Effector CD8-positive, alpha-beta T cell (primary cell): ENCODE data around the gene LRP1.
"Not testable (repeated sequence)": the region's sequence is repeated elsewhere in the genome, so short reads cannot be mapped to it uniquely, and the experiment has no call there.

Experiments used
- DNase-seq: peaks from one replicate; lab custom pipeline; 2025; lab: John Stamatoyannopoulos, UW

The LRP1 gene

DNA sequence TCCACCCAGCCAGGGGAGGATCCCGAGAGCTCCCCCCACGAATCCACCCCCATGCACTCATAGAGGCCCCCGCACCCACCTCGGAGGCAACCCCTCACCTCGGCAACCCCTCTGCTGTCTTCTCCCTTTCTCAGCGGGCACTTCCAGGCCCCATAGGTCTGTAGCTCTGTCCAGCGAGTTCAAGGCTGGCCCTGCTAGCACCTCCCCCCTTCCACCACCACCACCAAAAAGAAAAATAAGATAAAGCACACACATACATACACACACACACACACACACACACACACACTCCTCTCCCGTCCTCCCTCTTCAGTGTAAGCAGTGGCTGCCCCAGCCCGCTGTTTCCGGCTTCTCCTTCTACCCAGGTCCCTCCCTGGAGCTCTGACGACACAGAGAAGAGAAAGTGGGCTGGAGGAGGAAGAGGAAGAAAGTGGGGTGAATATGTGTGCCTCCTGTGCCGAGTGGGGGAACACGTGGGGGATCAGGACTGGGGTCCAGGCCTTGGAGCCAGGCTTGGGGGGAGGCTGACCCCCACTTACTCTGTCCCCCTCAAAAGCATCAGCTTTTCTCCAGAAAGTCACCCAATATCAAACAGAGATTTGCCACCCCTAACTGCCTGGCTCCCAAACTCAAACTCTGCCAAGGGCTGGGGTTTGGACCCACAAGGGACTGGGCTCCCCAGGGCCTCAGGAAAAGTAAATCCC lies 17.1 kb upstream of the LRP1 start, which contains the start of gene STAT6:
Gene STAT6, minus strand, starts transcription at position 332 of the 704 bp plus-strand sequence. CDS start 3,084 bp downstream, outside the sequence.
- peak; percentile 70 for DNase-seq

DNA sequence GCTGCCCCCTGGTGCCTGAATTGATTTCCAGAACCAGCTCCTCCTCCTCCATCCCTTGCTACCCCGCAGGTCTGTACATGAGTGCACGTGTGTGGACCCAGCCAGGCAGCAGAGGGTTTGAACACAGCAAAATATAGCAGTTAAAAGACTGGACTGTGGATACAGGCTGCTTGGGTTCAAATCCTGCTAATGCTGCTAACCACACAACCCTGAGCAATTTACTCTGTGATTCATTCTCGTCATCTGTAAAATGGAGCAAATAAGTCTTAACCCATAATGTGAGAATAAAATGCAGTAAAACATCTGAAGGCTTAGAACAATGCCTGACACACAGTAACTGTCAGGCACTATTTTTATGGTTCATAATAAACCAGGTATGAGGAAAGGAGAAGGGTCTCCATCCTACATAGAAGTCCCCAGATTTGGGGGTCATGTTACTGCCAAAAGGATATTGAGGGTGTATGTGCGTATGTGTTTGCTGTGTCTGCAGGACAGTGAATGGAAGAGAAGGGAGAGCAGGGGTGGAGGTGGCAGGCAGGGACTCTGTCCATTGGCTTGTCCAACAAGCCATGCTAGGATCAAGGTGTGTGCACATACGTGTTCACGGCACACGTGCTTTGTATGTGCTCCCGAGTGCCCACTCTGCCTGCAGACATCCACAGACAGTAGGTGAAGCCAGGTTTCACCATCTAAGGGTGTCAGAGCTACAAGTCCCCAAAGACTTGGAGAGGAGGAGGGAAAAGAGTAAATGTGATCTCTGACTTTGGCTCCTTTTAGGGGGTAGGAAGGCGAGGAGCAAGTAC lies 15.6 kb upstream of the LRP1 start:
- no peak for DNase-seq

DNA sequence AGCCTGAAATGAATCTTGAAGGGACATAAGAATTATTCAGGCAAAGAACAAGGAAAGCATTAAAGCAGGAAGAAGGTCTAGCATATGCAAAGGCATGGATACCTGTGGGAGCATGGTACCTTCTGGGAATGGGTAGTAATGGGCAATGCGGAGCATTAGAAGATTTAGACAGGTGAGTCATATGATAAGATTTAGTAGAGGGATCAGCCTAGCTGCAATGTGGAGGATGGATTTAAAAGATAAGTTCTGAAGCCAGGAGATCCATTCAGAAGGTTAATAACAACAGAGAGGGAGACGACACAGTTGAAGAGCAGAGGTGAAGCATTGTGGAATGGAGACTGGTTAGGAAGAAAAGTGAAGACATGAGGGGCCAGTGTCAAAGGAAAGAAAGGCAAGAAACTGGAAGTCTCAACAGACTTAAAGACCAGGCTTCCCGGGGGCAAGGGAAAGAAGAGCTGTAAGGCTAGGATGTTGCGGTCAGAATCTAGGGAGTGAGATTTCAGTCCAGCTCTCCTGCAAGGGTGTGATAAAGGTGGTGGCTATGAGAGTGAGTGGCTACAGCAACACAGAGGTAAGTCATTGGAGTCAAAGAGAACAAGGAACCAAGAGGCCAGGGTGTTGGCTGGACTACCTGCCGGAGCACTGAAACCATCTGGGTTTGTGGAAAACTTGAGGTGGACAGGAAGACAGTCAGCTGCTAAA lies 11.6 kb upstream of the LRP1 start:
- no peak for DNase-seq

DNA sequence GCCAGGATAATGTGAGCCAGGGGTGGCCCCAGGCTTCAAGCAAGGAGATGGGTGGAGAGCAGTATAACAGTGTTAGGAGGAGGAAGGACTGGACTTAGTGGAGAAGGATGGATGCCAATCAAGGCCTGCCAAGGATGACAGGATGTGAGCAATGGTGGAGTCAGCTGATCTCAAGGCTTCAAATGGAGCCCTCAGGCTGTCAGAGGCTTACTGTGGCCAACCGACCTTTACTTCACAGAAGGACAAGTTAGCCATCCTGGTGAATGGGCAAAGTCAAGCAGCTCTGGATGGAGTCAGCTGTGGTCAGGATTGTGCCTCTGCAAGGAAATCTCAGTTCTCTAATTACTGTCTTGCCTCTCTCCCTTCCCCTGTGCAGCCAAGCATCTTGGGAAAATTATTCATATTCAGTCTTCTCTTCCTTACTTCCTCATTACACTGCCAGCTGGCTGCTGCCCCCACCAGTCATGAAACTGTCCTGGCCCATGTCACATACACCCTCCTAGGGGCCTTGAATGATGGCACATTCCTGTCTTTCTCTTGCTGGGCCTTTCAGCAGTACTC lies 9.5 kb upstream of the LRP1 start:
- no peak for DNase-seq

DNA sequence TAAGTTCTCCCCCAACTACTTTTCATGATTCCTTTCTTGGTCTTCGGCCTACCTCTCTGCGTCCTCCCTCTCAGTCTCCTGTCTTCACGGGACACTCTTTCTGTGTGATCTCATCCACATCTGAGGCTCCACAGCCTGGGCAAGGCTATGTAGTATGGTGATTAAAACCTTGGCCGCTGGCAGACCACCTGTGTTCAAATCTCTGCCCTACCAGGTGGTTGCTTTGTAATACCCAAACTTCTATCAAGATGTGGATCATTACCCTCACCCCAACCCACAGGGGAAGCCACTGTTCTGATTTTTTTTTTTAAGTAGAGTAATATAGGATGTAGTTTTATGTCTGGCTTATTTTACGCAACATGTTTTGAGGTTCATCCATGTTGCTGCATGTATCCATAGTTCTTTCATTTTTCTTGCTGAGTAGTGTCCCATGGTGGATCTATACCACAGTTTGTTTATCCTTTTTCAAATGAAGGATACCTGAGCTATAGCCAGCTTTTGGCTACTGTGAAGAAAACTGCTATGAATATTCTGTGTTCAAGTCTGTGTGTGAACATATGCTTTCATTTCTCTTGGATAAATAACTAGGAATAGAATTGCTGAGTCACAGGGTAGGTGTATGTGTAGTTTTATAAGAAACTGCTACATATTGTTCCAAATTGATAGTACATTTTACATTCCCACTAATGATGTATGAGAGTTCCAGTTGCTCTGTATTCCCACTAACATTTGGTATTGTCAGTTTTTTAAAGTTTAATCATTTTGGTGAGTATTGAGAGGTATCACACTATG lies 8.8 kb upstream of the LRP1 start:
- no peak for DNase-seq

DNA sequence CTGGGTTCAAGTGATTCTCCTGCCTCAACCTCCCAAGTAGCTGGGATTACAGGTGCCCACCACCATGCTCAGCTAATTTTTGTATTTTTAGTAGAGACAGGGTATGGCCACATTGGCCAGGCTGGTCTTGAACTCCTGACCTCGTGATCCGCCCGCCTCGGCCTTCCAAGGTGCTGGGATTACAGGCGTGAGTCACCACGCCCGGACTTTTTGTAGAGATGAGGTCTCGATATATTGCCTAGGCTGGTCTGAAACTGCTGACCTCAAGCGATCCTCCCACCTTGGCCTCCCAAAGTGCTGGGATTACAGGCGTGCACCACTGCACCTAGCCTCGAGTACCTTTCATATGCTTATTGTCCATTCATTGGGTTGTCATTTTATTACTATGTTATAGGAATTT lies 7.6 kb upstream of the LRP1 start:
- not testable (repeated sequence) for DNase-seq

DNA sequence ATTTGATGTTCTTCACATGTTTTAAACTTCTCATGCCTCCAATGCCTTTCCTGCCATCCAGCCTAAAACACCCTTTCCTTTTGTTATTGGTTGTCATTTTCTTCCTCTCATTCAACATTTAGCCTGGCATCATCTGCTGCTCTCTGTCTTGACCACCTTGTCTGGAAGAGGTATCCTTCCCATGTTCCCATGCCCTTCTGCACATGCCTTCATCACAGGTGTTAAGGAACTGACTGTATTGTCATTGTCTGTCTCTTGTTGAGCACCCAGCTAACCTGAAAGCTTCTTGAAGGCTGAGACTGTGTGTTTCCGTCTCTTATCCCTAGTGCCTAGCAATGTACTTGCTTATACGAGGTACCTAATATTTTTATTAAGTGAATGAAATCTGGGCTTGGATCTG lies 4.5 kb upstream of the LRP1 start:
- no peak for DNase-seq

DNA sequence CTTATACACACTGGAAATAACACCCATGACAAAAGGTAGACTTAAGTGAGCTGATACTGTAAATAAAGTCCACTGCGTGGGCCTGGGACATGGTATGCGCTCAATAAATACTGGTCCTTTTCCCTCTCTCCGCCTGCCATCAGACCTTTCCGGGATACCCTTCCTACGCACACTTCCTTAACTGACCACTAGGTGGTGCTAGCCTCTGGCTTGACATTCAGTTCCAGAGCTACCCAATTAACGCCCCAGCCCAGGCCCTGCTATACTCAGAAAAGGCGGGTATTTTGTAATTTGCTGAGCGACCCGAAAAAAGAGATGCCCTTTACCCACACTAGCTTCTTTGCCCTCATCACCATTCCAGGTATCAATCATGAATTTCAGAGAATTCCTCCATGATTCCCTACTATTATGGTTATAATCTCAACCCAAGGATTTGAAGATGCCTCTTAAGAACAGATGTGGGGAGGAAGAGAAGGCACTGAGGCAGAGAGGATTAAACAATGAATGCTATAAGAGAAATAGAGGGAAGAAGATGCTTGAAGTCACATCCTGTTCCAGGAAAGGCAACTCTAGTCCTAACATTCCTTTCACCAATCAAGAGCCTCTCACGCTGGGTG lies 3.9 kb upstream of the LRP1 start:
- peak; percentile 67 for DNase-seq

DNA sequence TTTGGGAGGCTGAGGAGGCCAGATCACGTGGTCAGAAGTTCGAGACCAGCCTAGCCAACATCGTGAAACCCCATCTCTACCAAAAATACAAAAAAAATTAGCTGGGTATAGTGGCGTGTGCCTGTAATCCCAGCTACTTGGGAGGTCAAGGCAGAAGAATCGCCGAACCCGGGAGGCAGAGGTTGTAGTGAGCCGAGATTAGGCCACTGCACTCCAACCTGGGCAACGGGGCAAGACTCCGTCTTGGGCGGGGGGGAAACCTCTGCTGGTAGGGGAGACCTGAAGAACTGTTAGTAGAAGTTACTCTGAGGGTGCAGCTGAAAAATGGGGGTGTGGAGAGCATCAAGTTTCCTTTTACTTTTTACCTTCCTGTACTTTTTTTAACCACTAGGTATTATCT lies 2.2 kb upstream of the LRP1 start:
- no peak for DNase-seq

DNA sequence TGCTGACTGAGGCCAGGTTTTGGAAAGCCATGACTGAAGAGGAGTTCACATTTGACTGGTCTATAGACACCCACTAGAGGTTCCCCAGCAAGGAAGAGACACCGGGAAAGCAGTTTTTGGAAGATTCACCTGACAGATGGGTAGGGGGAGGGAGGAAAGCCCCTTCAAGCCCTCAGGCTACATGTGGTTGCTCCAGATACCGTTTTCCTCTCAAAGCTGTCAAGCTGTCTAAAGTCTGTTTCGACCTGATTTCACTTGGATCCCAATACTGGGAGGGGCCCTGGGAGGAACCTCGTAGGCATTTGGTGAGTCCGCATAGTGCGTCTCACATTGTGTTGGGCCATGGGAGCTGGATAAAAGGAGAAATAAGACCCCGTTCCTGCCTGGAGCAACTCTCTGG lies 1.7 kb upstream of the LRP1 start:
- no peak for DNase-seq

DNA sequence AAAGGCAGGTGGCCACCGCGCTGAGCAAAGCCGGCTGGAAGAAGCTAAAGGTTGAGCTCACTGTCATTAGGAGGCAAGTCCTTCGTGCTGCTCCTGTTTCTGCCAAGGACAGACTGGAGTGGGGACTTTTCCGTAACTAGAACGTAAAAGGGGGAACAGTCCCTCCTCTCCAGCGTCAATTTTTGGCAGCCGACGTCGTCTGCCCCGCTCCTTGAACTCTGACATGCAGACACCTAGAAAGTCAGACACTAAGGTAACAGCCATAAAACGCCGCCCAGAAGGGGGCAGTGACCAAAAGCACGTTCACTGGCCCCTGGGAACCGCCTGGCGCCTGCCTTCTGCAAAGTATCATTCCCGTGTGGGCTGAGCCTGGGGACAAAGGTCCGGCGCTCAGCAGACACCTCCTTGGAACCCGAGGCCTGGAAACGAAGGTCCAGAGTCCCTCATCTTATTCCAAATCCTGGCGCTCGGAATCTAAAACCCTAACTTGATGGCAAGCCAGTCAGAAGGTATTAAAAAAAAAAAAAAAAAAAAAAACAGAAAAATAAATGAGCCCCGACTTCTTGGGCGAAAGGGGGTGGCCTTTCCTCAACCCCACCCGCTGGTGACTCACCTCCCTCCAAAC lies 1.1 kb upstream of the LRP1 start:
- no peak for DNase-seq

DNA sequence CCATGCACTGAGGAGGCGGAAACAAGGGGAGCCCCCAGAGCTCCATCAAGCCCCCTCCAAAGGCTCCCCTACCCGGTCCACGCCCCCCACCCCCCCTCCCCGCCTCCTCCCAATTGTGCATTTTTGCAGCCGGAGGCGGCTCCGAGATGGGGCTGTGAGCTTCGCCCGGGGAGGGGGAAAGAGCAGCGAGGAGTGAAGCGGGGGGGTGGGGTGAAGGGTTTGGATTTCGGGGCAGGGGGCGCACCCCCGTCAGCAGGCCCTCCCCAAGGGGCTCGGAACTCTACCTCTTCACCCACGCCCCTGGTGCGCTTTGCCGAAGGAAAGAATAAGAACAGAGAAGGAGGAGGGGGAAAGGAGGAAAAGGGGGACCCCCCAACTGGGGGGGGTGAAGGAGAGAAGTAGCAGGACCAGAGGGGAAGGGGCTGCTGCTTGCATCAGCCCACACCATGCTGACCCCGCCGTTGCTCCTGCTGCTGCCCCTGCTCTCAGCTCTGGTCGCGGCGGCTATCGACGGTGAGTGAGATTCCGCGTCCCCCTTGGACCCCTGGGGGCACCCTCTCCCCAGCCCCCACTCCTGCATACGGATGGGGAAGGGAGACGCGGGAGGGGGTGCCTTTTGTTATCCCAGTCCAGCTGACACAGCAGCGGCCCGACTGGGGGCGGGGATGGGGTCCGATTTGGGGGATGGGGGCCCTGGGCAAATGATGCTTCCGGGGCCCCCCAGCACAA lies 400 bp downstream of the LRP1 start:
- no peak for DNase-seq

DNA sequence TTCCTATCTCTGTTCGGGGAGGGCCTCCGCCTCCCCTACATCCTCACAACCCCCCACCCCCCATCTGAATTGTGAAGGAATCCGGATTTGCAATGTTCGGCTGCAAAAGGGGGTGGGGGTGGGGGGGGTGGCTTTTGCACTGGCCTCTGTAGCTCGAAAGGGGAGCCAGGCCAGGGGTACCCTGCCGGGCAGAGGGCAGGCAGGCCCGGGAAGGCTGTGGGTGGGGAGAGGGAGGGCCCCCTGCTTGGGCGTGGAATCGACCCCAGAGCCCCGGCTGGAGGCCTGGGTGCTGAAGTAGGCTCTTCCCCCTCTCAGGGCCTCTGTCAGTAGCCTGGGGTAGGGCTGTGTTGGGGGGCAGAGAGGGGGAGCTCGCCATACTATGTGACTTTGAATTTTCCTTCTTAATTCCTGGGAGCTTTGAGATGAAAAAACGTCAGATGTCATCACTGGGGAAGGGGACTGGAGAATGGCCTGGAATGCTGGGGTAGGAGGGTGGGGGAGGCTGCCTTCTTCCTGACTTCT lies 1.1 kb downstream of the LRP1 start:
- no peak for DNase-seq

DNA sequence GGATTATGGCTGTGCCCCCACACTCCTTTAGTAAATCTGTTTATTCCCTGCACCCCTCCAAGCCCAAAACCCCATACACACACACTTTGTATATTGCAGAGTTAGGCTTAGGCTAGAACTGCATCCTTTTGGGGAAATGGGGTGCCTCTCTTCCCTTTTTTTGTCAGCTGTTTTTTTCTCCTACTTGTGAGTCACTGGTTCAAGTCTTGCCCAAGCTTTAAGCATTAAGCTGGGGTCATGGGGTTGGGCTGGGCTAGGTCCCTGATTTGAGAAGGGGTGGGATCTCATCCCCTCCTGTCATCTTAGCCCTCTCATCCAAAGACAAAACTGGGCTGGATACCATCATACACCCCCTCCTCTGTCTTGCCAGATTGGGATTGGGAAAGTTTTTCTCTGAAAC lies 1.6 kb downstream of the LRP1 start:
- DNase-seq, result no peak

DNA sequence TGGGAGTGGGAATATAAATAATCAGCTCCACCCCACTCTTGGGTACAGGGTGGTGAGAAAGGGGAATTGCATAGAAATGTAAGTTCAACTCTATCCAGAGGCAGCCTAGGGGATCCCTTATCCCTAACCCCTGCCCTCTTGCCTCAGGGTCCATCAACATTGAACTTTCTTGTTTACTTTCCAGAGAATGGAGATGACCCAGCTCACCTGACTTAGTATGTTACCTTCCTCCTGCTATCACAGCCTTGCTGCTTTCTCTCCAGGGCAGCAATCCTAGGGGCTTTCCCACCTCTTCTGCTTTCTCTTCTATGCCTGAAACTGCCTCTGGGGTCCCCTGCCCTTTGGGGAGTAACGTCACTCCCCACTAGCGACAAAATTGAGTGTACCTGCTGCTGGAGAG lies 2.7 kb downstream of the LRP1 start:
- no peak for DNase-seq

DNA sequence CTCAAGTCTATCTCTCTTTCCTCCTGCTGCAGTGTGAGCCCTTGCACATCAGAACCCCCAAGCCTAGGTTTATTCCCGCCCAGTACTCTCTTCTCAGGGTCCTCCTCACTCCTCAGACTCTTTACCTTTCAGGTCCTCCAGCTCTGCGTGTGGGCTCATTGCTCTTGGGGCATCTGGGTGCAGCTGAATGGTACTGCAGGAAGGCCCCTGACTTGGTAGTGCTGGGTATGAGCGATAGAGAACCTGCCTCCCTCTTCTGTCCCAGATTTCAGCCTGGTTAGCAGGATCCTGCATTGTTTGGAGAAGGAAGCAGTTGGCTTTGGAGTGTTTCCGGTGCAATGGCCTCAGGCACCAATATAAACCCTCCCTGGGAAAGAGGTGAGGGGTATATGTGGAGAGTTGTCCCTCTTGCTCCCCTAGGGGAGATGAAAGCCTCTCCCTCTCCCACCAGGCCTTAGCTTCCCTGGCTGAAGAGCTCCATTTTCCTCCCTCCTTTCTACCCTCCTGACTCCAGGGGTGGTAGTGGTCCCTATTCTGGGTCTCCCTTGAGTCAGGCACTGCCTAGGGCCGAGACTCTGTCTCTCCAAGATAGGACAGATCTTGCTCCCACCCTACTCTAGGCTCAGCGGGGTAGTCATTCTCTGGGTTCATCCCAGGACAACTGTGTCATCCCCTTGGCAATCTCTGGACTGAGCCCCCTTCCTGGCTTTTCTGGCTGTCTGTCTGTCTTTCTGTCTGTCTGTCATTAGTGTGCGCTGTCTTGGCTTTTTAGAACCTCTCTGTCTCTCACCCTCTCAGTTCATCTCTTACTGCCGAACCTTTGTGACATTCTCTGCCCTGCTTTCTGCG lies 3.8 kb downstream of the LRP1 start:
- DNase-seq, result no peak

DNA sequence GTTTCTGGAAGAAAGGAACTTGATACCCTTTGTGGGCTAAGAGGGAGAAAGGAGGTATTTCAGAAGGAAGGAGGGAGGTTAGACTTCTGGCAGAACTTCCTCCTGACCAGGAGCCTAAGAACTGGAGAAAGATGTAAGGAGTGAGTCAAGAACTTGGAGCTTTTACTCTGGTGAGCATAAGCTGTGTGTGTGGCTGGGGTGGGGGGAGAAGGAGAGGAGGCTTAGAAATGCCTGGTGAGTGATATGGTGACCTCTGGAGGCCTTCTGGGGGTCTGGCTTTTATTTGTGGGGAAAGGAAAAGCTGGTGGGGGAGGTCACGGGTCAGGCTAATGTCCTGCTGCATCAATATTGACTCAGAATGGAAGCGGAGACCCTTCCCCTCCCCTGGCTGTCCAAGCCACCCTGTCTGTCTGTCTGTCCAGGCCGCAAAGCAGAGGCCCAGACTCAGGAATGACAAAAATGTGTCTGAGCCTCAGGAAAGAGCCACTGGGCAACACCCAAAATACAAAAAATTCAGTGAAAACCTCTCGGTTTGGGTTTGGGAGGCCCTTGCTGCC lies 4.8 kb downstream of the LRP1 start:
- no peak for DNase-seq

DNA sequence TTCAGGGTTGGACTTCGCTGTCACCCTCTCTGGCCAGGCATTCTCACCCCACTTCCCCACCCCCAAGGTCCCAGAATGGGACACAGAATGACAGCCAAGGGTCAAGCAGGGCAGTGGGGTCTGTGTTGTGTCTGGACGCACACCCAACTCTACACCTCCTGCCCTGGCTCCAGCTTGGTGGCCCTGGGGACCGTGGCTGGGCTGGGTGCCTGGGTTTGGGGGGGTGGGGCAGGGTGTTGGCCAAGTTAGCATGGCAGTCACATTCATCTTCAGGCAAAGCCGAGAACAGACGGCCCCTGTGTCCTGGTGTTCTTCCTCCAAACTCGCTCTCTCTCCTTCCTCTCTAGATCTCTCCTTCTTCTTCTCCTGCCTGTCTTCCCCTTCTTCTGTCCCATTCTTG lies 5.6 kb downstream of the LRP1 start:
- DNase-seq, result no peak

DNA sequence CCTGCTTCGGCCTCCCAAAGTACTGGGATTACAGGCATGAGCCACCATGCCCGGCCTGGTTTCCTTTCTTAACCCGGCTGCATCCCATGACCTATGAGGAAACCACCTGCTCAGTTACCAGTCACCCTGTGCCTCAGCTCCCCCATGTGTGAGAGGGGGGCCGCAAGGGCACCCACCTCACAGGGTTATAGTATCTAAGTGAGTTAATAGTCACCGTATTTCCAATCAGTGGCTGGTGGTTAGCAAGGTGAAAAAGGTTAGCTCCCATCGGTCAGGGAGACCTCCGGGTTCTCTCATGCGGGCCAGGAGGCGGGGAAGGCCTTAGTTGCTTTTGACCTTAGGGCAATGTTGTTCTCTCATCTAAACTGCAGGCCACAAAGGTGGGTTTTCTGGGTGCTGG lies 6.7 kb downstream of the LRP1 start:
- DNase-seq, result no peak
